ENCODE data around the gene PFKFB1.

GRCh38 chrX:54928876-54929275 is 65.1 kb downstream of the PFKFB1 start:
- no peak for TF ChIP-seq CTCF (conservative IDR thresholded peaks at IDR 0.05; ENCODE audit: low read depth, low read length)
- TF ChIP-seq EZH2 (IDR thresholded peaks at IDR 0.05; ENCODE audit: borderline replicate concordance, low read depth, low read length, poor library complexity, severe bottlenecking) = no peak
